Measurements from ENCODE around the gene ZBTB43. TPM values are rescaled to one million over a fixed set of nuclear protein-coding genes. Genes with fewer than 3 reads are reported as not detected.
A peak's percentile ranks its signal among the peaks of the same experiment; 100 is the strongest.

The ZBTB43 gene
- total RNA-seq, 1 donor from 2014 or later = 30.2 TPM

DNA sequence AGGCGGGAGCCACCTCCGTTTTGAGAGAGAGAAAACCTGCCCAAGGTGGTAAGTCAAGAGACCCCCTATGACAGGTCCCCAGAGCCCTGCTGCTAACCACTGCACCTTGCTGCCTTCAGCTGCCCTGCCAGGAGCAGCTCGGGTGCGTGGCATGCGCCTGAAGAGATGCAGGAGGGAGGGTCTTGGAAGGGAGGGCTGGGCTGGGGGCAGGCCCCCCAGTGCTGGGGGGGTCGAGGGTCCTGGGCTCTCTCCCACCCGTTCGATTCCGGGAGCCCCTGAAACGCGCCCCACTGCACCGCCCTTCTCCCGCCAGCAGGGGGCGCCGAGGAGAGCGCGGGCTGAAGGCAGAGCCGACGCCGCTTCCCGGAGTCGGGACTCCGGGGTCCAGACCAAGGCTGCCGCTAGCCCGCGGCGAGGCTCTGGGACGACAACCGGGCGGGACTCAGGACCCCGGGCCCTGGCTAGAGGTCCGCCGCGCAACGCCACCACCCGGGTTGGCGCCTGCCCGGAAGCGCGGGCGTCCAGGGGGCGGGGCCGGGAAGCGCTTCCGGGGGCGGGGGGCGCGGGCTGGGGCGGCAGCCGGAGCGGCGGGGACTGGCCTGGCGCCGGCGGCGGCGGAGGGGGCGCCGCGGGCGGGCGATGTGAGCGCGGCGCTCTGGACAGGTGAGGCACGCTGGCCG lies 55.4 kb downstream of the ZBTB43 start, which contains the start of gene ZBTB34:
Gene ZBTB34, plus strand, starts transcription at position 563 of the 680 bp plus-strand sequence. CDS start 18,761 bp downstream, outside the sequence.
- Histone ChIP-seq H3K9me3 (replicated peaks) (no peaks in the 10 kb centered on the region), H3K4me3 (peak within 1 kb of the TSS; percentile 91), H3K36me3 (peaks cover 10% of the 10 kb centered on the region), H3K27ac (replicated peaks) (peak within 1 kb of the TSS; percentile 96), H3K4me1 (peaks cover 45% of the 10 kb centered on the region), H3K27me3 (ENCODE audit: low read depth) (no peaks in the 10 kb centered on the region)
- intact Hi-C loops (cut with micrococcal nuclease) = no loop called here
- TF ChIP-seq, protein P1, sequence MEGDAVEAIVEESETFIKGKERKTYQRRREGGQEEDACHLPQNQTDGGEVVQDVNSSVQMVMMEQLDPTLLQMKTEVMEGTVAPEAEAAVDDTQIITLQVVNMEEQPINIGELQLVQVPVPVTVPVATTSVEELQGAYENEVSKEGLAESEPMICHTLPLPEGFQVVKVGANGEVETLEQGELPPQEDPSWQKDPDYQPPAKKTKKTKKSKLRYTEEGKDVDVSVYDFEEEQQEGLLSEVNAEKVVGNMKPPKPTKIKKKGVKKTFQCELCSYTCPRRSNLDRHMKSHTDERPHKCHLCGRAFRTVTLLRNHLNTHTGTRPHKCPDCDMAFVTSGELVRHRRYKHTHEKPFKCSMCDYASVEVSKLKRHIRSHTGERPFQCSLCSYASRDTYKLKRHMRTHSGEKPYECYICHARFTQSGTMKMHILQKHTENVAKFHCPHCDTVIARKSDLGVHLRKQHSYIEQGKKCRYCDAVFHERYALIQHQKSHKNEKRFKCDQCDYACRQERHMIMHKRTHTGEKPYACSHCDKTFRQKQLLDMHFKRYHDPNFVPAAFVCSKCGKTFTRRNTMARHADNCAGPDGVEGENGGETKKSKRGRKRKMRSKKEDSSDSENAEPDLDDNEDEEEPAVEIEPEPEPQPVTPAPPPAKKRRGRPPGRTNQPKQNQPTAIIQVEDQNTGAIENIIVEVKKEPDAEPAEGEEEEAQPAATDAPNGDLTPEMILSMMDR (IDR thresholded peaks at IDR 0.05; ENCODE audit: borderline replicate concordance) = peak; percentile 100
- peak; percentile 66 for DNase-seq

DNA sequence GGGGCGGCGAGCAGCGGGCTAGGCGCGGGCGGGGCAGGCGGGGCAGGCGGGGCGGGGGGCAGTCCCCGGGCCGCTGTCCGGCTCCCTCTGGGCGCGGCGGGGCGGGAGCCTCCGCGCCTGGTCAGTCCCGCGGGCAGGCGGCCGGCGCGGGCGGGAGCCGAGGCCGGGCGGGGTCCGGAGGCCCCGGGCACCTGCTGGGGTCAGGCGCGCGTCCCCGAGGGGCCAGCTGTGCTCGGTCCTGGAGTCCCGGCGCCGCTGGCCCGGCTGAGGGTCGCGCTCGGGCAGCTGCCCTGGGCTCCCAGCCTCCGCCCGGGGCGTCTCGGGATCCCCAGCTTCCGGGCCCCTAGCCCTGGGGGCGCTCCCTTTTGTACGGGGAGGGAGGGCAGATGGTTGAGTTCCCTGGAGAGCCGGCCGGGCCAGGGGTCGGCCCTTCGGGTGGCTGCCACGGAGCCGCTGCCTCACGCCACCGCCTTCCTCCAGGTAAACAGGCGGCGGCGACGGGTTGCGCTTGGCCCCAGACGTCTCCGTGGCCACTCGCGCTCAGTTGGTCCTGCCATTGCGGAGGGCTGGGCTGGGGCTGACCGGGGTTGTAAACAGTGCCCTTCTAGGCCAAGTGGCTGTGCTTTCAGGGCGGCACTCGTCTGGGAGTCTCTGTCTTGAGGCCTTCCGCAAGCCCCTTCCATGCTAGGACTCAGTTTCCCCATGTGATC lies 56.1 kb downstream of the ZBTB43 start:
- peak overlapping the region; percentile 96 for H3K27ac ChIP-seq (replicated peaks)
- TF ChIP-seq, protein P1 (IDR thresholded peaks at IDR 0.05; ENCODE audit: borderline replicate concordance) = no peak
- peaks cover 45% of the 10 kb centered on the region for H3K4me1 ChIP-seq
- H3K27me3 ChIP-seq (ENCODE audit: low read depth) = no peaks in the 10 kb centered on the region
- peaks cover 13% of the 10 kb centered on the region for H3K36me3 ChIP-seq
- no peak for DNase-seq
- peak overlapping the region; percentile 91 for H3K4me3 ChIP-seq
- intact Hi-C loops (cut with micrococcal nuclease) = no loop called here
- H3K9me3 ChIP-seq (replicated peaks) = no peaks in the 10 kb centered on the region

DNA sequence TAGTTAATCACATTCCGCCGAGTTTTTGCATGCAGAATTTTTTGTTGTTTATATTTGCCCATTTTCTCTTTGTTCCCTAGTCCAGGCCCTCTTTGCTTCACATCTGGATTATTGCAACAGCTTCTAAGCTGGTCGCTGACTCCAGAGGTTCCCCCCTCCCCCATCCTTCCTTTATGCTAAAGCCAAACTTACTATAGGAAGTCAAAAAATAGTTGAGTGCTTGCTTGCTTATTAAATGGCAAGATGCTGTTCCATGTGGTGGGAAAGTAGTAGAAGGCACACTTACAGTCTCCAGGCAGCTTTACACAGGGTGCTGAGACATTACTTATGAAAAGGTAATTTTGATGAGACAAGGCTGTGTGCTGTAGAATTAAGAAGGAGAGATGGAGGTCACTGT lies 56.9 kb downstream of the ZBTB43 start:
- DNase-seq = no peak
- Histone ChIP-seq H3K4me3 (peak overlapping the region; percentile 91), H3K36me3 (peaks cover 16% of the 10 kb centered on the region), H3K27me3 (ENCODE audit: low read depth) (no peaks in the 10 kb centered on the region), H3K9me3 (replicated peaks) (no peaks in the 10 kb centered on the region), H3K4me1 (peaks cover 45% of the 10 kb centered on the region), H3K27ac (replicated peaks) (peak overlapping the region; percentile 96)
- intact Hi-C loops (cut with micrococcal nuclease) = no loop called here
- TF ChIP-seq, protein P1 (IDR thresholded peaks at IDR 0.05; ENCODE audit: borderline replicate concordance) = no peak

DNA sequence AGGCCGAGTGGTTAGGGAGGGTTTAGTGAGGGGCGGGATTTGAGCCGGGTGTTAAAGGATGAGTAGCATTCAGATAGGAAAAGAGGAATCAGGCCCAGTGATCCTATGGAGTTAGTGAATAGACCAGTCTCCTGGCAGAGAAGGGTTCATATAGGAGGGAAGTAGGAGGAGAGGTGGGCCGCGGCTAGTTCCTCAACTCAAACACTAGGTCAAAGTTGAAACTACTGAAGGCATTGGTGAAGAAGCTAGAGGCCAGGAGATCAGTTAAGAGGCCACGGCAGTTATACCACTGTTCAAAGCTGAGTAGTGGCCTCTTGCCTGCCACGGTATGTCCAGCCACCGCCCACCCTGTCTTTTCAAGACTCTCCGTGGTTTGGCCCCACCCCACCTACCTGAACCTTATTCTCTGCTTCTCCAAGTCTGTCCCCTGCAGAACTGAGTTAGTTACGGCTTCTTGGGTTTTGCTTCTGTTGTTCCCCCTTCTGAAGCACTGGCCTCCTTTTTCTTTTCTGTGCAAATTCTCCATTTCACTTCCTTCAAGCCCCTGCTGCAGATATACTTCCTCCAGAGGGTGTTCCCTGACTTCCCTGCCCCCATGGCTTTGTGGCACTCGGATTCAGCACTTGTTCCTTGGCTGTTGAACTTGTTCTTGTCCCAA lies 57.4 kb downstream of the ZBTB43 start:
- intact Hi-C loops (cut with micrococcal nuclease) = no loop called here

DNA sequence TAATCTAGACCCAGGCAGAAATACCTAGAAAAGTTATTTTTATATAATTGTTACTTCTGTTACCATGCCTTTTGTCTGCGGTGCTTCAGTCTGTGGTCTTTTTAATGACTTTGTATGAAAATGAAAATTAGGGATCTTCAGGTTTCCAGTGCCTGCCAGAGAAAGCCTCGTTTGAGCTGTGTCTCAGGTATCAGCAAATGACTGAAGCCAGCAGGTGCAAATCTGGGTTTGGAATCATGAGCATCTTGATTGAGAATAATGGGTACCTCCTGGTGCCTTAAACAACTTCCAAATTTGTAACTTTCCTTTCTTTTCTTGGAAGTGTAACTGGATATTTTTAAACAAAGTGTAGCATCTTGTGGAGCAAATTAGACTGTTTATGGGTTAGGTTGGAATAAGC lies 59.9 kb downstream of the ZBTB43 start:
- TF ChIP-seq, protein P1 (IDR thresholded peaks at IDR 0.05; ENCODE audit: borderline replicate concordance) = no peak
- Histone ChIP-seq H3K4me1 (peaks cover 65% of the 10 kb centered on the region), H3K4me3 (no peak overlapping the region), H3K27ac (replicated peaks) (no peak overlapping the region), H3K27me3 (ENCODE audit: low read depth) (no peaks in the 10 kb centered on the region), H3K9me3 (replicated peaks) (no peaks in the 10 kb centered on the region), H3K36me3 (peaks cover 16% of the 10 kb centered on the region)
- intact Hi-C loops (cut with micrococcal nuclease) = no loop called here
- DNase-seq = no peak

More for the DNA sequence above, 57.4 kb downstream of the ZBTB43 start:
- peak overlapping the region; percentile 96 for H3K27ac ChIP-seq (replicated peaks)
- H3K27me3 ChIP-seq (ENCODE audit: low read depth) = no peaks in the 10 kb centered on the region
- H3K36me3 ChIP-seq = peaks cover 16% of the 10 kb centered on the region
- H3K4me1 ChIP-seq = peaks cover 48% of the 10 kb centered on the region
- no peaks in the 10 kb centered on the region for H3K9me3 ChIP-seq (replicated peaks)
- no peak for DNase-seq
- H3K4me3 ChIP-seq = peak overlapping the region; percentile 91
- TF ChIP-seq, protein P1 (IDR thresholded peaks at IDR 0.05; ENCODE audit: borderline replicate concordance) = no peak

All from left ventricle myocardium inferior (tissue), 1 donor.